Measurements from ENCODE around the gene ATF2. TPM values are rescaled to one million over a fixed set of nuclear protein-coding genes. Genes with fewer than 3 reads are reported as not detected.

ATF2 gene
- total and polyA plus RNA-seq, 2 donors (not counting 3 experiments of a cell fraction or from before 2014, with no cell fraction given): 36.3 to 57.1 TPM

GRCh38 chr2:175080479-175080878 is 87.5 kb downstream of the ATF2 start:
- no peaks in the 10 kb centered on the region for H3K9me1 ChIP-seq (replicated peaks; ENCODE audit: control insufficient read depth, extremely low read depth, insufficient read depth, low read length)
- no peaks in the 10 kb centered on the region for H3K27me3 ChIP-seq (ENCODE audit: control insufficient read depth in 2 of 2, insufficient read depth in 2 of 2, low read length in 2 of 2)
- POLR2A ChIA-PET: no interaction called here
- H3K9me3 ChIP-seq (replicated peaks; ENCODE audit: control insufficient read depth, insufficient read depth, low read length): no peaks in the 10 kb centered on the region
- H3K36me3 ChIP-seq (ENCODE audit: control insufficient read depth in 2 of 2, extremely low read depth in 1 of 2, insufficient read depth in 2 of 2, low read length in 2 of 2): peaks cover 0 to 21% of the 10 kb centered on the region in 2 experiments
- no peaks in the 10 kb centered on the region for H3K4me1 ChIP-seq (ENCODE audit: control insufficient read depth, extremely low read depth, insufficient read depth, low read length)
- no peak overlapping the region for H3K27ac ChIP-seq (ENCODE audit: insufficient read depth, low read depth, low read length)
- H3K79me2 ChIP-seq (ENCODE audit: control insufficient read depth, insufficient read depth, low read length): peaks cover 2% of the 10 kb centered on the region
- intact Hi-C loops (cut with micrococcal nuclease) (no loop called here), dilution Hi-C loops (cut with MboI; ENCODE audit: extremely low pct_ligation_motif_present, low sequenced_read_pairs) (no loop called here)
- TF ChIP-seq MYC (IDR thresholded peaks at IDR 0.05; ENCODE audit: low read depth, low read length): no peak
- TF ChIP-seq POLR2AphosphoS5 (IDR thresholded peaks at IDR 0.05; ENCODE audit: insufficient read depth, low read depth, low read length): no peak
- TF ChIP-seq FOS (IDR thresholded peaks at IDR 0.05; ENCODE audit: borderline replicate concordance, insufficient read depth, low read length): no peak
- TF ChIP-seq, protein P1, sequence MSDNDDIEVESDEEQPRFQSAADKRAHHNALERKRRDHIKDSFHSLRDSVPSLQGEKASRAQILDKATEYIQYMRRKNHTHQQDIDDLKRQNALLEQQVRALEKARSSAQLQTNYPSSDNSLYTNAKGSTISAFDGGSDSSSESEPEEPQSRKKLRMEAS (IDR thresholded peaks at IDR 0.05; ENCODE audit: insufficient read depth, insufficient read length): no peak
- no peak for TF ChIP-seq GATA2 (IDR thresholded peaks at IDR 0.05; ENCODE audit: insufficient read depth, insufficient read length, low read depth, low read length)
- TF ChIP-seq CTCF (IDR thresholded peaks at IDR 0.05; ENCODE audit: extremely low read depth in 1 of 2, insufficient read depth in 1 of 2, low read depth in 1 of 2, low read length in 2 of 2): no peak
- TF ChIP-seq POLR2A (IDR thresholded peaks at IDR 0.05; ENCODE audit: low read depth, low read length): no peak
- TF ChIP-seq JUN (IDR thresholded peaks at IDR 0.05; ENCODE audit: borderline replicate concordance, insufficient read depth, insufficient read length, low read depth): no peak
- TF ChIP-seq EZH2 (IDR thresholded peaks at IDR 0.05; ENCODE audit: borderline replicate concordance, low read depth, low read length, severe bottlenecking): no peak
- no peak overlapping the region for H3K4me3 ChIP-seq (replicated peaks in 1 of 3; ENCODE audit: insufficient read depth in 1 of 3, low read depth in 1 of 3, low read length in 3 of 3)
- CTCF ChIA-PET: interaction anchor here (1.5 to 2.2 kb wide), 3 partner anchors 12 to 171 kb away, joined by 4 to 5 read pairs (median 4); no protein-coding TSS in a partner anchor
- H3K4me2 ChIP-seq (ENCODE audit: insufficient read depth, low read length): no peak overlapping the region
- no TSS peak for BruUV-seq (replicated peaks)
- DNase-seq (ENCODE audit: low read depth, low spot score): no peak
- no peaks in the 10 kb centered on the region for H4K20me1 ChIP-seq (replicated peaks; ENCODE audit: control insufficient read depth, extremely low read depth, insufficient read depth, low read length)
- H2AFZ ChIP-seq (ENCODE audit: low read depth, low read length): no peak overlapping the region
- H3K9ac ChIP-seq (replicated peaks; ENCODE audit: extremely low read depth, insufficient read depth, low read length): no peak overlapping the region
- FAIRE-seq: no peak

Measured in endothelial cell of umbilical vein (primary cell).